ENCODE measurements around the gene HHAT.

HHAT gene

GRCh38 chr1:210709701-210710100, 381.0 kb downstream of the HHAT start:
- DNase-seq (ENCODE audit: low read depth in 3 of 3): no peak

GRCh38 chr1:210711825-210712612, 383.3 kb downstream of the HHAT start:
- DNase-seq (ENCODE audit: low read depth in 3 of 3): no peak

GRCh38 chr1:210715072-210715471, 386.4 kb downstream of the HHAT start:
- DNase-seq (ENCODE audit: low read depth in 3 of 3): no peak

- no peak for DNase-seq (ENCODE audit: low read depth in 3 of 3)
Measured at GRCh38 chr1:210722410-210723081, 393.8 kb downstream of the HHAT start.

- no peak for DNase-seq (ENCODE audit: low read depth in 3 of 3)
Measured at GRCh38 chr1:210723646-210724045, 394.9 kb downstream of the HHAT start.

- no peak for DNase-seq (ENCODE audit: low read depth in 3 of 3)
Measured at GRCh38 chr1:210724768-210725167, 396.1 kb downstream of the HHAT start.
